NT2/D1 (cell line): ENCODE results near the gene TMEM175.

Experiments
- DNase-seq: peaks from one replicate; pipeline ENCODE4 v3.0.0-alpha.2; 2011; ENCODE audit warnings: low read depth, low spot score
- H3K27me3 ChIP-seq: 2 replicates; pipeline ENCODE4 v1.6.0; 2011; ENCODE audit warnings: mild to moderate bottlenecking; ENCODE audit not compliant: insufficient read length, insufficient read depth
- H3K36me3 ChIP-seq: 2 replicates; pipeline ENCODE4 v1.6.1; 2011; ENCODE audit warnings: mild to moderate bottlenecking, low read length, mixed read lengths; ENCODE audit not compliant: insufficient read depth, insufficient read length
- H3K4me1 ChIP-seq: 2 replicates; pipeline ENCODE4 v1.5.1; 2011; ENCODE audit not compliant: insufficient read depth, insufficient read length
- H3K4me3 ChIP-seq: 2 replicates; pipeline ENCODE4 v1.5.1; 2011; ENCODE audit warnings: low read depth; ENCODE audit not compliant: insufficient read length
- H3K9ac ChIP-seq: 2 replicates; pipeline ENCODE4 v1.6.0; 2011; ENCODE audit warnings: low read depth; ENCODE audit not compliant: insufficient read length
- H3K9me3 ChIP-seq: 2 replicates; pipeline ENCODE4 v1.5.1; 2011; ENCODE audit warnings: mild to moderate bottlenecking, low read length; ENCODE audit not compliant: insufficient read depth
- SUZ12 ChIP-seq: IDR thresholded peaks from 2 replicates; pipeline ENCODE4 v1.6.1; 2011; ENCODE audit not compliant: insufficient read length, insufficient read depth; ENCODE audit errors: extremely low read depth
- YY1 ChIP-seq: IDR thresholded peaks from 2 replicates; pipeline ENCODE4 v1.6.1; 2011; ENCODE audit not compliant: insufficient read length, insufficient read depth
- ZNF274 ChIP-seq: IDR thresholded peaks from 2 replicates; pipeline ENCODE4 v1.6.1; 2011; ENCODE audit warnings: mild to moderate bottlenecking, low read depth, low read length

TMEM175 gene

GRCh38 chr4:955161-955921 lies 23.1 kb downstream of the TMEM175 start:
- TF ChIP-seq SUZ12, result no peak
- no peak for TF ChIP-seq YY1
- no peak for TF ChIP-seq ZNF274
- H3K36me3 ChIP-seq, result peaks cover 31% of the 10 kb centered on the region
- no peaks in the 10 kb centered on the region for H3K27me3 ChIP-seq
- no peak overlapping the region for H3K4me3 ChIP-seq
- no peak for DNase-seq
- no peak overlapping the region for H3K9ac ChIP-seq
- H3K9me3 ChIP-seq, result no peaks in the 10 kb centered on the region
- H3K4me1 ChIP-seq, result peaks cover 17% of the 10 kb centered on the region

GRCh38 chr4:955931-956381 lies 23.7 kb downstream of the TMEM175 start:
- DNase-seq, result no peak
- H3K9ac ChIP-seq, result no peak overlapping the region
- H3K36me3 ChIP-seq, result peaks cover 37% of the 10 kb centered on the region
- peaks cover 15% of the 10 kb centered on the region for H3K4me1 ChIP-seq
- H3K9me3 ChIP-seq, result no peaks in the 10 kb centered on the region
- no peaks in the 10 kb centered on the region for H3K27me3 ChIP-seq
- no peak overlapping the region for H3K4me3 ChIP-seq
- TF ChIP-seq YY1 (no peak), SUZ12 (no peak), ZNF274 (no peak)

GRCh38 chr4:956531-957230 lies 24.4 kb downstream of the TMEM175 start:
- Histone ChIP-seq H3K4me1 (peaks cover 10% of the 10 kb centered on the region), H3K27me3 (no peaks in the 10 kb centered on the region), H3K4me3 (no peak overlapping the region), H3K36me3 (peaks cover 42% of the 10 kb centered on the region), H3K9ac (no peak overlapping the region), H3K9me3 (no peaks in the 10 kb centered on the region)
- DNase-seq, result no peak
- TF ChIP-seq YY1 (no peak), ZNF274 (no peak), SUZ12 (no peak)

GRCh38 chr4:957231-957580 lies 24.9 kb downstream of the TMEM175 start:
- TF ChIP-seq ZNF274 (no peak), YY1 (no peak), SUZ12 (no peak)
- Histone ChIP-seq H3K9me3 (no peaks in the 10 kb centered on the region), H3K36me3 (peaks cover 47% of the 10 kb centered on the region), H3K27me3 (no peaks in the 10 kb centered on the region), H3K9ac (no peak overlapping the region), H3K4me3 (no peak overlapping the region), H3K4me1 (peaks cover 9% of the 10 kb centered on the region)
- DNase-seq, result no peak

GRCh38 chr4:957581-958313 lies 25.5 kb downstream of the TMEM175 start:
- Histone ChIP-seq H3K9me3 (no peaks in the 10 kb centered on the region), H3K27me3 (no peaks in the 10 kb centered on the region), H3K4me1 (peaks cover 9% of the 10 kb centered on the region), H3K4me3 (no peak overlapping the region), H3K9ac (no peak overlapping the region), H3K36me3 (peaks cover 53% of the 10 kb centered on the region)
- TF ChIP-seq SUZ12 (no peak), ZNF274 (no peak), YY1 (no peak)
- DNase-seq, result no peak

GRCh38 chr4:958314-958665 lies 26.0 kb downstream of the TMEM175 start:
- Histone ChIP-seq H3K9me3 (no peaks in the 10 kb centered on the region), H3K4me3 (no peak overlapping the region), H3K4me1 (peaks cover 9% of the 10 kb centered on the region), H3K9ac (no peak overlapping the region), H3K27me3 (no peaks in the 10 kb centered on the region), H3K36me3 (peaks cover 52% of the 10 kb centered on the region)
- no peak for DNase-seq
- TF ChIP-seq YY1 (no peak), SUZ12 (no peak), ZNF274 (no peak)
